GM18511 (cell line): ENCODE measurements around the gene CDH24.

Source experiments
- ATAC-seq: cut with Tn5 transposase; IDR thresholded peaks from one replicate; pipeline ENCODE4 v1.9.1; 2021; ENCODE audit warnings: mild to moderate bottlenecking, moderate library complexity; ENCODE audit not compliant: unreplicated experiment

The CDH24 gene

GRCh38 chr14:23090254-23090636, 32.9 kb upstream of the CDH24 start:
- no peak for ATAC-seq

GRCh38 chr14:23089498-23090253, 32.4 kb upstream of the CDH24 start:
- ATAC-seq, result no peak

- ATAC-seq, result no peak
These were observed 29.2 kb upstream of the CDH24 start for GRCh38 chr14:23086565-23086964.

- no peak for ATAC-seq
These were observed 28.1 kb upstream of the CDH24 start for GRCh38 chr14:23085458-23085857.

- ATAC-seq, result no peak
These were observed 23.2 kb upstream of the CDH24 start for GRCh38 chr14:23080474-23080873.

- no peak for ATAC-seq
These were observed 22.4 kb upstream of the CDH24 start for GRCh38 chr14:23079716-23080115.

- no peak for ATAC-seq
These were observed 21.4 kb upstream of the CDH24 start for GRCh38 chr14:23078692-23079116.

GRCh38 chr14:23077962-23078361, 20.6 kb upstream of the CDH24 start:
- no peak for ATAC-seq

- peak; percentile 44 for ATAC-seq
These were observed 19.6 kb upstream of the CDH24 start for GRCh38 chr14:23076785-23077408.

GRCh38 chr14:23074906-23075305, 17.6 kb upstream of the CDH24 start:
- ATAC-seq, result no peak

- no peak for ATAC-seq
These were observed 14.7 kb upstream of the CDH24 start for GRCh38 chr14:23071921-23072539.

- peak; percentile 88 for ATAC-seq
These were observed 14.1 kb upstream of the CDH24 start for GRCh38 chr14:23071244-23071920.

GRCh38 chr14:23070262-23071129, 13.2 kb upstream of the CDH24 start:
- no peak for ATAC-seq

GRCh38 chr14:23069413-23069806, 12.1 kb upstream of the CDH24 start:
- no peak for ATAC-seq

- ATAC-seq, result peak; percentile 75
These were observed 11.6 kb upstream of the CDH24 start for GRCh38 chr14:23068789-23069412.

- no peak for ATAC-seq
These were observed 10.8 kb upstream of the CDH24 start for GRCh38 chr14:23067847-23068788.

GRCh38 chr14:23066855-23067744, 9.8 kb upstream of the CDH24 start:
- no peak for ATAC-seq

- ATAC-seq, result no peak
These were observed 9.0 kb upstream of the CDH24 start for GRCh38 chr14:23066368-23066767.
